Left lung (tissue), 10 donors: Measurements from ENCODE around the gene PPM1J. TPM values are rescaled to one million over a fixed set of nuclear protein-coding genes. Genes with fewer than 3 reads are reported as not detected.

Source experiments
- ATAC-seq: fragments of 200-7000 bp; cut with Tn5 transposase; one replicate; pipeline ENCODE4 v1.9.1; 2020; ENCODE audit warnings: moderate library complexity
- DNase-seq, 4 donors: peaks; one replicate each; pipeline ENCODE4 v3.0.0-alpha.2; 2013 to 2020
- H3K27ac ChIP-seq, 2 donors: fragments of 200-600 bp; sonication (generic) in 1 of 2; one replicate each; pipeline versions ENCODE4 v1.5.0 to v1.8.0; 2020 to 2021
- H3K27me3 ChIP-seq, 2 donors: fragments of 200-600 bp; sonication (generic) in 1 of 2; one replicate each; pipeline versions ENCODE4 v1.5.0 to v1.8.0; 2020 to 2021
- H3K36me3 ChIP-seq, 2 donors: fragments of 200-600 bp; sonication (generic) in 1 of 2; one replicate each; pipeline versions ENCODE4 v1.5.0 to v1.8.0; 2020 to 2021
- H3K4me1 ChIP-seq, 2 donors: fragments of 200-600 bp; one replicate each; pipeline ENCODE4 v1.8.0; 2021
- H3K4me3 ChIP-seq, 2 donors: fragments of 200-600 bp; sonication (generic) in 1 of 2; one replicate each; pipeline versions ENCODE4 v1.5.0 to v1.8.0; 2020 to 2021; ENCODE audit warnings: mild to moderate bottlenecking in 1 of 2
- H3K9me3 ChIP-seq, 2 donors: fragments of 200-600 bp; sonication (generic) in 1 of 2; one replicate each; pipeline versions ENCODE4 v1.5.0 to v1.8.0; 2020 to 2021
- CTCF ChIP-seq, 2 donors: fragments of 200-600 bp; sonication (generic) in 1 of 2; IDR thresholded peaks; one replicate each; pipeline versions ENCODE4 v1.5.0 to v1.8.0; 2021; ENCODE audit warnings: antibody characterized with exemption in 2 of 2
- intact Hi-C, 2 donors: fragments of 100-400 bp; cut with DNase I; formaldehyde crosslinking; loops; one replicate each; pipeline versions ENCODE4 v1.11.2 to v1.14.2; 2022
- polyA plus RNA-seq, 6 donors: library from polyadenylated mRNA; unstranded; fragments of 120-200 nt; gene quantifications; one replicate each; pipeline ENCODE4 v1.2.1, GENCODE V29; 2013; ENCODE audit not compliant: insufficient read length in 6 of 6
- total RNA-seq, 2 donors: library from RNA; stranded (reverse); fragmentation: NEBNext Ultra II Directional; extraction: Animal tissue kit (Norgen Biotek cat#: 25700); gene quantifications; one replicate each; pipeline ENCODE4 v1.2.1, GENCODE V29; 2021
- donor health status: DM: no; HTN: yes; CAD: no.
- donor health status: DM: no; HTN: no; CAD: no.

The PPM1J gene
- total and polyA plus RNA-seq, 8 donors: 0.47 to 0.93 (median 0.65) TPM

GRCh38 chr1:112665857-112666256 lies 49.3 kb downstream of the PPM1J start:
- Histone ChIP-seq H3K27ac (no peak overlapping the region), H3K9me3 (no peaks in the 10 kb centered on the region), H3K36me3 (peaks cover 0 to 100% of the 10 kb centered on the region in 2 donors), H3K4me1 (no peaks in the 10 kb centered on the region), H3K27me3 (no peaks in the 10 kb centered on the region), H3K4me3 (no peak overlapping the region)
- no peak for DNase-seq
- ATAC-seq: no peak
- TF ChIP-seq CTCF (IDR thresholded peaks at IDR 0.05): no peak
- intact Hi-C loops: no loop called here

Other genes starting within 250 kb of the PPM1J start
- gene WNT2B, start 206.4 kb downstream of the PPM1J start, total RNA-seq: 1 to 10 TPM; 4.5 to 5.3 TPM
- 1 to 10 TPM; 3.6 to 6.1 (median 5.0) TPM for gene WNT2B, start 206.4 kb downstream of the PPM1J start, polyA plus RNA-seq
- 10 to 100 TPM; 15.9 to 23.6 TPM for gene ST7L, start 96.2 kb downstream of the PPM1J start, total RNA-seq
- gene ST7L, start 96.2 kb downstream of the PPM1J start, polyA plus RNA-seq: 10 to 100 TPM; 26.4 to 35.2 (median 28.0) TPM
- gene CAPZA1, start 95.5 kb downstream of the PPM1J start, total RNA-seq: 100 to 1,000 TPM; 122 to 167 TPM
- 100 to 1,000 TPM; 135 to 154 (median 146) TPM for gene CAPZA1, start 95.5 kb downstream of the PPM1J start, polyA plus RNA-seq
- gene MOV10, start 40.7 kb downstream of the PPM1J start, total RNA-seq: 10 to 100 TPM; 57.8 to 59.0 TPM
- 10 to 100 TPM; 69.5 to 81.3 (median 75.0) TPM for gene MOV10, start 40.7 kb downstream of the PPM1J start, polyA plus RNA-seq
- 100 to 1,000 TPM; 195 to 197 TPM for gene RHOC, start 8.2 kb downstream of the PPM1J start, total RNA-seq
- 100 to 1,000 TPM; 204 to 259 (median 210) TPM for gene RHOC, start 8.2 kb downstream of the PPM1J start, polyA plus RNA-seq
- gene SLC16A1, start 240.9 kb upstream of the PPM1J start, total RNA-seq: 10 to 100 TPM; 14.5 to 14.7 TPM
- 10 to 100 TPM; 29.1 to 33.0 (median 29.9) TPM for gene SLC16A1, start 240.9 kb upstream of the PPM1J start, polyA plus RNA-seq